ENCODE results near the gene SAMD9L.

SAMD9L gene

DNA sequence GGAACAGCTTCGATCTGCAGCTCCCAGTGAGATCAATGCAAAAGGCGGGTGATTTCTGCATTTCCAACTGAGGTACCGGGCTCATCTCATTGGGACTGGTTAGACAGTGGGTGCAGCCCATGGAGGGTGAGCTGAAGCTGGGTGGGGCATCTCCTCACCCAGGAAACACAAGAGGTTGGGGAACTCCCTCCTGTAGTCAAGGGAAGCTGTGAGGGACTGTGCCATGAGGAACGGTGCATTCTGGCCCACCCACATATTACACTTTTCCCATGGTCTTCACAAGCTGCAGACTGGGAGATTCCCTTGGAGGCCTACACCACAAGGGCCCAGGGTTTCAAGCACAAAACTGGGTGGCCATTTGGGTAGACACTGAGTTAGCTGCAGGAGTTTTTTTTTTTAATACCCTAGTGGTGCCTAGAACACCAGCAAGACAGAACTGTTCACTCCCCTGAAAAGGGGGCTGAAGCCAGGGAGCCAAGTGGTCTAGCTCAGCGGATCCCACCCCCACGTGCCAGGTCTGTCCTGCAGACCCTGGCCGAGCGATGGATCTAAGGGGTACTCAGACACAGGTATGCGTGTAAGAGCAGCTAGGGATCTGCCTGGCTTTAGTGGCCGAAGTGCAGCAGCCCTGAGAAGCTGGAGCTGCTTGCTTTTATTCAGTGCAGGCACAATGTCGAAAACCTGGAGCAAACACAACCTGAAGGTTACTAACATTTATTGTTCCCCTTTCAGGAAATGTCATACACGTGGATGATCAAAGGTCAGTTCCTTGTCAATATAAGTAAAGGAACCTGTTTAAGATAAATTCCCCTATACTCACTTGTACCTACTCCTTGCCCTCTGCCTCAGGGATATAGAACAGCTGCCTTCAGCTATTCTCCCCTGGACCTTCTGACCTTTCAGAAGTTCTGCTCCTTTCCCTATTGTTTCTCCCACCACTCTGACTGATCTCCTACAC, 27.3 kb downstream of the SAMD9L start:
- H3K9me3 Mint-ChIP-seq, result peaks cover 30% of the 10 kb centered on the region
- TF ChIP-seq, protein P1, sequence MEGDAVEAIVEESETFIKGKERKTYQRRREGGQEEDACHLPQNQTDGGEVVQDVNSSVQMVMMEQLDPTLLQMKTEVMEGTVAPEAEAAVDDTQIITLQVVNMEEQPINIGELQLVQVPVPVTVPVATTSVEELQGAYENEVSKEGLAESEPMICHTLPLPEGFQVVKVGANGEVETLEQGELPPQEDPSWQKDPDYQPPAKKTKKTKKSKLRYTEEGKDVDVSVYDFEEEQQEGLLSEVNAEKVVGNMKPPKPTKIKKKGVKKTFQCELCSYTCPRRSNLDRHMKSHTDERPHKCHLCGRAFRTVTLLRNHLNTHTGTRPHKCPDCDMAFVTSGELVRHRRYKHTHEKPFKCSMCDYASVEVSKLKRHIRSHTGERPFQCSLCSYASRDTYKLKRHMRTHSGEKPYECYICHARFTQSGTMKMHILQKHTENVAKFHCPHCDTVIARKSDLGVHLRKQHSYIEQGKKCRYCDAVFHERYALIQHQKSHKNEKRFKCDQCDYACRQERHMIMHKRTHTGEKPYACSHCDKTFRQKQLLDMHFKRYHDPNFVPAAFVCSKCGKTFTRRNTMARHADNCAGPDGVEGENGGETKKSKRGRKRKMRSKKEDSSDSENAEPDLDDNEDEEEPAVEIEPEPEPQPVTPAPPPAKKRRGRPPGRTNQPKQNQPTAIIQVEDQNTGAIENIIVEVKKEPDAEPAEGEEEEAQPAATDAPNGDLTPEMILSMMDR (IDR thresholded peaks at IDR 0.05; ENCODE audit: unreplicated experiment in 3 of 3), result no peak
- H3K36me3 Mint-ChIP-seq (ENCODE audit: low read depth), result no peaks in the 10 kb centered on the region
- peaks cover 17% of the 10 kb centered on the region for H3K4me1 Mint-ChIP-seq
- no peak overlapping the region for H3K27ac Mint-ChIP-seq
- no peak overlapping the region for H3K4me3 Mint-ChIP-seq
- H3K27me3 Mint-ChIP-seq (ENCODE audit: low read depth), result peaks cover 6% of the 10 kb centered on the region

DNA sequence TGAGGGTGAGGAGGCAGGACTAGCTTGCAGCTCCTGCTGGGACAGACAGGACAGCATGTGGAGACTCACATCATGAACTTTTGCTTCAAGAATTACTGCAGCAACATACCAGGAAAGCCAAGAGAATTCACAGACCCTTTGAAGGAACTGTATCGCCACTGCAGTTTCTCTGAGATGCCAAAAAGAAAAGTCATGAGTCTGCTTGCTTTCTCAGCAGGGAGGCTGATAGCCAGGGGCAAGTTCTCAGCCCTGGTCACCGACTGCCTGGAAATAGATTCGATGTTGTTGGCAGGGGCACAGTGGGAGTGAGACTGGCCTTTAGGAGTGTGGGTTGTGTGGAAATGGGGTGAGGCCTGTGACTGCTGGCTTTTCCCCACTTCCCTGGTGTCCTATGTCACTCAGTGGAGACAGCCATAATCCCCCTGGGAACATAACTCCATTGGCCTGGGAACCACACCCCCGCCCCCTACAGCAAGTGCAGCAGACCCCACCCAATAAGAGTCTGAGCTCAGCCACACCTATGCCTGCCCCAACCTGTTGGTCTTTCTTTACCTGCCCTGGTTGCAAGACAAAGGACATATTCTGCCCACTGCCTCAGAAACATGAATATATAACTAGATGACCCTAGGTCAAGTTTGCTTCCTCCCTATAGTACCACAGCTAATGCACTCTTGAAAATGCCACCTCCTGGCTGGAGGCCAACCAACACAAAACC, 28.8 kb downstream of the SAMD9L start:
- Mint-ChIP-seq H3K27ac (peak overlapping the region in 1 of 3 experiments; percentile 10), H3K36me3 (ENCODE audit: low read depth) (no peaks in the 10 kb centered on the region), H3K9me3 (peaks cover 20% of the 10 kb centered on the region), H3K4me1 (peaks cover 17% of the 10 kb centered on the region), H3K27me3 (ENCODE audit: low read depth) (peaks cover 6% of the 10 kb centered on the region), H3K4me3 (no peak overlapping the region)
- TF ChIP-seq, protein P1 (IDR thresholded peaks at IDR 0.05; ENCODE audit: unreplicated experiment in 3 of 3), result no peak

DNA sequence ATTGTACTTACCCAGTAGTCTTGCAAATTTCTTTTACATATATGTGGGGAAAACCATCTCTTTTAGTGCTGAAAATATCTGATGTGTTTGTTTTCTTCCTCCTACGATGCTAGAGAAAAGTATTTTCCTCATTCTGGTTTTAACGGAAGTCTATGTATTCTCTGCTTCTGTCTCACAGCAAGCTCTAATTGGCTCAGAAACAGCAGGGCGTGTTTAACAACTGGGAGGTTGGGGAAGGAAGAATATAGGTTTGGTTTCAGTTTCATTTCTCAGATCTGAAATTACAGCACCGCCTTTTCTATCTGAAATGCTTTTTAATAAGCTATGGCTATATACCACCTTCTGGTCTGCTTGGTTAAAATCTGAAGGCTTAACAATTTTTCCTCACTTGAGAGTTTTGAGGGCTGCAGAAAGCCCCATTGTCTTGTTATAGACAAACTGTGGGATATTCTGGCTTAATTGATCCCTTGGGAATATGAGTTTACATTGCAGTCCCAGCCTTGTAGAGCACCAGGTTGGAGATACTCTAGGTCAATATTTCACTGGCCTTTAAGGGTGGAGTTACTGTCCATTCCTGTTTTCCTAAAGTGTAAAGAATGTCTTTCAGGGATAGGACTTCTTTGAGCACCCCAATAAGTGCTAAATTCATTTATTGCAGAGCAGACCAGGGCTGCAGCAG, 30.2 kb downstream of the SAMD9L start, which contains the start of gene SAMD9:
TSS of gene SAMD9 (minus strand) at position 128 of the 679 bp plus-strand sequence. CDS start 11,882 bp downstream, outside the sequence.
- Mint-ChIP-seq H3K36me3 (ENCODE audit: low read depth) (no peaks in the 10 kb centered on the region), H3K27ac (peak within 1 kb of the TSS; percentile 18 to 93 (median 92)), H3K27me3 (ENCODE audit: low read depth) (peaks cover 6% of the 10 kb centered on the region), H3K4me1 (peaks cover 17% of the 10 kb centered on the region), H3K4me3 (peak within 1 kb of the TSS; percentile 36 to 86 (median 85)), H3K9me3 (peaks cover 16% of the 10 kb centered on the region)
- TF ChIP-seq, protein P1 (IDR thresholded peaks at IDR 0.05; ENCODE audit: unreplicated experiment in 3 of 3), result no peak

DNA sequence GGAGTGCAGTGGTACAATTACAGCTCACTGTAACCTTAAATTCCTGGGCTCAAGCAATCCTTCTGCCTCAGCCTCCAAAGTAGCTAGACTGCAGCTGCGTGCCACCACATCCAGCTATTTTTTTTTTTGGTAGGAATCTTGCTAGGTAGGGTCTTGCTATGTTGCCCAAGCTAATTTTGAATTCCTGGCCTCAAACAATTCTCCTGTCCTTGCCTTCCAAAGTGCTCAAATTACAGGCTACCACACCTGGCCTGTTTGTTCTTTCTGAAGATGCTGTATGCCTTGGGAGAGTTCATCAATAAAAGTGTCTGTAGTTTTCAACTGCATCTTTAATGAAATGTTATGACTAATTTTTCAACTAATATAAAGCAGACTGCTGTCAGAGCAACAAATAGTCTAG, 30.9 kb downstream of the SAMD9L start:
- peak overlapping the region in 2 of 3 experiments; percentile 9 to 86 for H3K4me3 Mint-ChIP-seq
- TF ChIP-seq, protein P1 (IDR thresholded peaks at IDR 0.05; ENCODE audit: unreplicated experiment in 3 of 3), result no peak
- H3K36me3 Mint-ChIP-seq (ENCODE audit: low read depth), result no peaks in the 10 kb centered on the region
- H3K4me1 Mint-ChIP-seq, result peaks cover 17% of the 10 kb centered on the region
- peaks cover 6% of the 10 kb centered on the region for H3K27me3 Mint-ChIP-seq (ENCODE audit: low read depth)
- H3K9me3 Mint-ChIP-seq, result peaks cover 18% of the 10 kb centered on the region
- peak overlapping the region in 1 of 3 experiments; percentile 93 for H3K27ac Mint-ChIP-seq

DNA sequence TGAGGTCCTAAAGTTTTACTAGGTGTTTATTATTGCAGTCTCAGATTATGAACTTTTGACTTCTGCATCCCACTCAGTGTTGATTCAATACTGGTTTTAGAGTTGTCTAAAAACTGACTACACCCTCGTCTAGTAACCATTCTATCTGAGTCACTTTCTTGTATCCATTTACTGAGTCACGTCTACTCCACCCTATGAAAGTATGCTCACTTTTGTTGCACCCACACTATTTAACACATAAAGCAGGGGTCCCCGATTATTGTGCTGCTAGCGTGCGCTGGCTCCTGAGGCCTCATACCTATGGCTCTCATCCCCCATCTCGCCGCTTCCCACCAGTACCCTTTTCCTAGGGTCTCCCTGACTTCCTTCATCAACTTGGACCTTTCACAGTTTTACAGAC, 32.4 kb downstream of the SAMD9L start:
- Mint-ChIP-seq H3K4me3 (no peak overlapping the region), H3K27ac (no peak overlapping the region), H3K36me3 (ENCODE audit: low read depth) (no peaks in the 10 kb centered on the region), H3K9me3 (peaks cover 21% of the 10 kb centered on the region), H3K27me3 (ENCODE audit: low read depth) (peaks cover 6% of the 10 kb centered on the region), H3K4me1 (peaks cover 17% of the 10 kb centered on the region)
- TF ChIP-seq, protein P1 (IDR thresholded peaks at IDR 0.05; ENCODE audit: unreplicated experiment in 3 of 3), result no peak
